ENCODE measurements around the gene DLGAP3. TPM values are rescaled to one million over a fixed set of nuclear protein-coding genes. Genes with fewer than 3 reads are reported as not detected.

Gene DLGAP3
- total RNA-seq, 1 experiment from 2014 or later: 0.27 TPM

- TF ChIP-seq YY1 (IDR thresholded peaks at IDR 0.05; ENCODE audit: extremely low read depth, insufficient replicate concordance, low read depth, low read length): peak; percentile 28
- TF ChIP-seq ZBTB33 (IDR thresholded peaks at IDR 0.05; ENCODE audit: extremely low read depth, insufficient replicate concordance, low read length): no peak
- TF ChIP-seq CTCF (IDR thresholded peaks at IDR 0.05 in 2 of 3, conservative IDR thresholded peaks at IDR 0.05 in 1 of 3; ENCODE audit: borderline replicate concordance in 1 of 3, insufficient read depth in 1 of 3, low read depth in 2 of 3, low read length in 2 of 3): peak; percentile 89 to 97 (median 93)
- peak; percentile 55 for TF ChIP-seq RAD21 (IDR thresholded peaks at IDR 0.05; ENCODE audit: low read depth)
- no peak for TF ChIP-seq CBX3 (IDR thresholded peaks at IDR 0.05; ENCODE audit: low read depth)
- peak; percentile 67 for TF ChIP-seq EGR1 (IDR thresholded peaks at IDR 0.05; ENCODE audit: low read depth)
- TF ChIP-seq EZH2phosphoT487 (IDR thresholded peaks at IDR 0.05; ENCODE audit: borderline replicate concordance): no peak
- POLR2A ChIA-PET: interaction anchor here (0.7 kb wide), 1 partner anchor 327 kb away, joined by 3 read pairs; the partner anchor contains the start of gene SFPQ
- H3K9ac ChIP-seq (ENCODE audit: low read length): peak overlapping the region; percentile 44; the same call in 1 of the 2 replicates
These were observed 63.3 kb downstream of the DLGAP3 start for GRCh38 chr1:34865981-34866761.

More at GRCh38 chr1:34865981-34866761, 63.3 kb downstream of the DLGAP3 start:
- peak overlapping the region; percentile 74 for H3K4me2 ChIP-seq (ENCODE audit: low read length)
- H3K27ac ChIP-seq (ENCODE audit: low read depth, low read length): no peak overlapping the region; the same call in 1 of the 2 replicates
- ChIA-PET RAD21 (ENCODE audit: low non-redundant PET in 1 of 2, low total read pairs in 2 of 2, uncharacterized antibody in 2 of 2, unreplicated experiment in 2 of 2) (interaction anchor here in 1 of 2 experiments (0.5 kb wide), 1 partner anchor 10 kb away, joined by 3 read pairs; no protein-coding TSS in a partner anchor), CTCF (interaction anchor here (0.8 to 2.6 kb wide), 7 partner anchors 11 to 80 kb away, joined by 3 to 19 read pairs (median 3); no protein-coding TSS in a partner anchor)
- H4K20me1 ChIP-seq (ENCODE audit: insufficient read depth): no peaks in the 10 kb centered on the region
- H3K27me3 ChIP-seq (ENCODE audit: insufficient read depth, low read length): peaks cover 2% of the 10 kb centered on the region; the same call in 1 of the 2 replicates
- H2AFZ ChIP-seq (ENCODE audit: low read depth, low read length, poor library complexity, severe bottlenecking): peak overlapping the region; percentile 32
- H3K4me3 ChIP-seq (replicated peaks in 1 of 2; ENCODE audit: low read depth in 1 of 2, low read length in 2 of 2): peak overlapping the region; percentile 28 to 51
- no peaks in the 10 kb centered on the region for H3K9me3 ChIP-seq (ENCODE audit: control insufficient read depth in 1 of 2, insufficient read depth in 1 of 2, low read depth in 1 of 2, low read length in 2 of 2)
- ATAC-seq (peak; percentile 87), DNase-seq (ENCODE audit: low read depth, low spot score) (peak; percentile 37)
- intact Hi-C loops (cut with micrococcal nuclease): loop anchor here (1.0 kb wide), 1 partner anchor 80 kb away; no protein-coding TSS in a partner anchor
- peaks cover 0 to 8% of the 10 kb centered on the region in 2 experiments; a peak in 2 of 4 replicates for H3K4me1 ChIP-seq (ENCODE audit: control insufficient read depth in 1 of 2, insufficient read depth in 2 of 2, low read length in 2 of 2)
- H3K9me2 ChIP-seq (ENCODE audit: insufficient read depth): no peaks in the 10 kb centered on the region
- no peaks in the 10 kb centered on the region for H3K36me3 ChIP-seq (ENCODE audit: control insufficient read depth in 1 of 2, insufficient read depth in 2 of 2, low read length in 2 of 2)
- BruUV-seq (replicated peaks): no TSS peak
- no peaks in the 10 kb centered on the region for H3K79me2 ChIP-seq (ENCODE audit: insufficient read depth, low read length)

Data from HCT116 (cell line).